Neural progenitor cell (in vitro differentiated cells): ENCODE data around the gene MBTPS1.

Source experiments
- EZH2 ChIP-seq: fragments of 200-600 bp; sonication (generic); IDR thresholded peaks from 2 replicates; pipeline ENCODE4 v1.6.1; 2017; ENCODE audit warnings: antibody characterized with exemption, mild to moderate bottlenecking, moderate library complexity
- EZH2phosphoT487 ChIP-seq: fragments of 200-600 bp; sonication (generic); IDR thresholded peaks from 2 replicates; pipeline ENCODE4 v1.6.1; 2017; ENCODE audit warnings: antibody characterized with exemption
- TF ChIP-seq, protein P1 (sequence below): fragments of 200-600 bp; sonication (generic); IDR thresholded peaks from 2 replicates; pipeline ENCODE4 v1.5.1; 2017; ENCODE audit warnings: antibody characterized with exemption, mild to moderate bottlenecking

DNA sequence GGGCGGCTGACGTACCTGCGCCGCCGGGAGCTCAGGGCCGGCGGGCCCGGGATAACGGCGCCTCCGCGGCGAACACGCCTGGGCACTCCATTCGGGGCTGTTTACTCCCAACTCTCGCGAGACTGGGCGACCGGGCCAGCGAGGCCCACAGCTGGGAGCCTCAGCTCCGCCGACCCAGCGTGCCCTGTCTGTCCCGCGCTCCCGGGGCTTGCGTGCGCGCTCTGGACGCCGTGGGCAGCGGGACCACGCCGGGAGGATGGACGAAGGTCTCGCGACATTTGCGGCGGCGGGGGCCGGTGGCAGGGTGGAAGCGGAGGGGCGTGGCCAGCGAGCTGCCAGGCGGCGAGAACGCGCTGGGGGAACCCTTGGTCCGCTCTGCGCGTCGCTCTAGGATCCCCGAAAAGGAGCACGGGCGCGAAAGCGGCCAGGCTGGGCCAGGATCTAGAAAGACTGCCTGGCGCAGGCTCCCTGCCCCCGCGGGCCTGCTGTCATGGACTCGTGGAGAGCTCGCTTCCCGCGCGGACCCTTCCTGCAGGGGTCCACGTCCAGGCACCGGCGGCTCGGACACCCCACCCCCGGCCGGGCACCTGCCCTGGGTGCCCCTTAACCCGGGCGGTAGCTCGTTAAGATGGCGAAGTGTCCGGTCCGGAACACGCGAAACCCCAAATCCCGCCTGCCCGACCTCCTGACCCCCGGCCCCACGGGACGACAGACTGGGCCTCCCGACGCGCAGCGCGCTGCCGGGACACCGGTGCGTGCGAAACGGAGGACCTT, at the start of gene MBTPS1:
- TF ChIP-seq EZH2phosphoT487 (no peak), EZH2 (no peak)
- TF ChIP-seq, protein P1, sequence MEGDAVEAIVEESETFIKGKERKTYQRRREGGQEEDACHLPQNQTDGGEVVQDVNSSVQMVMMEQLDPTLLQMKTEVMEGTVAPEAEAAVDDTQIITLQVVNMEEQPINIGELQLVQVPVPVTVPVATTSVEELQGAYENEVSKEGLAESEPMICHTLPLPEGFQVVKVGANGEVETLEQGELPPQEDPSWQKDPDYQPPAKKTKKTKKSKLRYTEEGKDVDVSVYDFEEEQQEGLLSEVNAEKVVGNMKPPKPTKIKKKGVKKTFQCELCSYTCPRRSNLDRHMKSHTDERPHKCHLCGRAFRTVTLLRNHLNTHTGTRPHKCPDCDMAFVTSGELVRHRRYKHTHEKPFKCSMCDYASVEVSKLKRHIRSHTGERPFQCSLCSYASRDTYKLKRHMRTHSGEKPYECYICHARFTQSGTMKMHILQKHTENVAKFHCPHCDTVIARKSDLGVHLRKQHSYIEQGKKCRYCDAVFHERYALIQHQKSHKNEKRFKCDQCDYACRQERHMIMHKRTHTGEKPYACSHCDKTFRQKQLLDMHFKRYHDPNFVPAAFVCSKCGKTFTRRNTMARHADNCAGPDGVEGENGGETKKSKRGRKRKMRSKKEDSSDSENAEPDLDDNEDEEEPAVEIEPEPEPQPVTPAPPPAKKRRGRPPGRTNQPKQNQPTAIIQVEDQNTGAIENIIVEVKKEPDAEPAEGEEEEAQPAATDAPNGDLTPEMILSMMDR, result no peak
